Activated CD4-positive, alpha-beta T cell treated with anti-CD3 and anti-CD28 coated beads for 24 hours (primary cell): ENCODE measurements around the gene LHX3.
"Not testable (repeated sequence)": the region's sequence is repeated elsewhere in the genome, so short reads cannot be mapped to it uniquely, and the experiment has no call there.

ENCODE experiments used
- DNase-seq, 2 donors: peaks; one replicate each; pipeline ENCODE4 v3.0.0-alpha.2; 2020; ENCODE audit warnings: low read depth in 2 of 2

LHX3 gene

GRCh38 chr9:136241542-136241941 is 36.6 kb upstream of the LHX3 start:
- DNase-seq = no peak

- no peak for DNase-seq
These were observed 36.0 kb upstream of the LHX3 start for GRCh38 chr9:136240941-136241340.

GRCh38 chr9:136239983-136240330 is 35.0 kb upstream of the LHX3 start:
- DNase-seq = no peak

- DNase-seq = no peak
These were observed 34.4 kb upstream of the LHX3 start for GRCh38 chr9:136239135-136239982.

GRCh38 chr9:136238342-136238732 is 33.4 kb upstream of the LHX3 start:
- DNase-seq = no peak

GRCh38 chr9:136237486-136238341 is 32.8 kb upstream of the LHX3 start:
- DNase-seq = no peak

- DNase-seq = not testable (repeated sequence)
These were observed 31.8 kb upstream of the LHX3 start for GRCh38 chr9:136236471-136237410.

- DNase-seq = no peak
These were observed 31.0 kb upstream of the LHX3 start for GRCh38 chr9:136235709-136236455.

GRCh38 chr9:136235171-136235570 is 30.2 kb upstream of the LHX3 start:
- DNase-seq = no peak

GRCh38 chr9:136234597-136234996 is 29.7 kb upstream of the LHX3 start:
- DNase-seq = no peak

- DNase-seq = no peak
These were observed 28.9 kb upstream of the LHX3 start for GRCh38 chr9:136233868-136234267.

- DNase-seq = no peak
These were observed 28.5 kb upstream of the LHX3 start for GRCh38 chr9:136233411-136233810.

GRCh38 chr9:136232969-136233368 is 28.0 kb upstream of the LHX3 start:
- no peak for DNase-seq

- no peak for DNase-seq
These were observed 26.8 kb upstream of the LHX3 start for GRCh38 chr9:136231478-136232297.

GRCh38 chr9:136230773-136231172 is 25.8 kb upstream of the LHX3 start:
- DNase-seq = no peak

- DNase-seq = no peak
These were observed 25.4 kb upstream of the LHX3 start for GRCh38 chr9:136230365-136230764.

GRCh38 chr9:136229096-136230065 is 24.5 kb upstream of the LHX3 start:
- DNase-seq = no peak

GRCh38 chr9:136228107-136228875 is 23.4 kb upstream of the LHX3 start:
- no peak for DNase-seq
